HG02852 (cell line): ENCODE data around the gene ZSCAN10.

ENCODE experiments used
- ATAC-seq: cut with Tn5 transposase; IDR thresholded peaks from one replicate; pipeline ENCODE4 v1.9.1; 2021; ENCODE audit warnings: mild to moderate bottlenecking, moderate library complexity; ENCODE audit not compliant: unreplicated experiment

ZSCAN10 gene

DNA sequence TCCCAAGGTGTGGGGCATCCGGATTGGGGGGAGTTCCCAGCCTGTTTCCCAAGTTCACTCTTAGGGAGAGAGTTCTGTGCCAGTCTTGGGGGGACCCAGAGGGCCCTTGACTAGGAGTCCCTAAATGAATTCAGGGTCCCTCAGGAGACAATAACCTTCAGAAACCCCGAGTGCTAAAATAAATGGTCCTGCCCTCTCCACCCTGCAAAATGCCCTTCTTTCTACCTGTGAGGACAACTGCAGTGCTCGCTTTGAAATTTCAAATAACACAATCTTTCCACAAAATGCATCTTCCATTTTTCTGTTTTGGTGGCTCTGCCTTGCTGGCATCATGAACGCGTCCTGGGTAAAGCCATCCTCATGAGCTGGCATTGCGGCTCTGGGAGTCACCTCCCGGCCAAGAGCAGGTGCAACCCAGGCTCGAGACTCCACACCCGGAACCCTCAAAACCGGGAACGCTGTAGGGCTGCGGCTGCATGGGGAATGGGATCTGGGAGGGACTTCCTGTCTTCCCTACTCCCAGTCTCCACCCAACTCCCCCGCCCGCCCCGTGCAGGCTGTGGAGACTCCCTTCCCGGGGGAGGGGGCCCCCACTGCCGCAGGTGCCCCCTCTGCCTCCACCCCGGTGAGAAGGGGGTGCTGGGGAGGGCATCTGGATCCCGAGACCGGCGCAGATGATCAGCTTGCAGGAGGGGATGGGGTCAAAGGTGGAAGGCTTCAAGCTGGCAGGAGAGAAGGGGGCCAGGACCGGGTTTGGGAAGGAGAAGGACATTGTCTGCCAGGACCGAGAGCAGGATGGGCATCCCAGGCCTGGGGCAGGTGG lies 13.2 kb upstream of the ZSCAN10 start, which contains the start of gene ZNF205:
Gene ZNF205, plus strand, starts transcription at position 529 of the 823 bp plus-strand sequence. CDS start 845 bp downstream, outside the sequence.
- no peak for ATAC-seq

DNA sequence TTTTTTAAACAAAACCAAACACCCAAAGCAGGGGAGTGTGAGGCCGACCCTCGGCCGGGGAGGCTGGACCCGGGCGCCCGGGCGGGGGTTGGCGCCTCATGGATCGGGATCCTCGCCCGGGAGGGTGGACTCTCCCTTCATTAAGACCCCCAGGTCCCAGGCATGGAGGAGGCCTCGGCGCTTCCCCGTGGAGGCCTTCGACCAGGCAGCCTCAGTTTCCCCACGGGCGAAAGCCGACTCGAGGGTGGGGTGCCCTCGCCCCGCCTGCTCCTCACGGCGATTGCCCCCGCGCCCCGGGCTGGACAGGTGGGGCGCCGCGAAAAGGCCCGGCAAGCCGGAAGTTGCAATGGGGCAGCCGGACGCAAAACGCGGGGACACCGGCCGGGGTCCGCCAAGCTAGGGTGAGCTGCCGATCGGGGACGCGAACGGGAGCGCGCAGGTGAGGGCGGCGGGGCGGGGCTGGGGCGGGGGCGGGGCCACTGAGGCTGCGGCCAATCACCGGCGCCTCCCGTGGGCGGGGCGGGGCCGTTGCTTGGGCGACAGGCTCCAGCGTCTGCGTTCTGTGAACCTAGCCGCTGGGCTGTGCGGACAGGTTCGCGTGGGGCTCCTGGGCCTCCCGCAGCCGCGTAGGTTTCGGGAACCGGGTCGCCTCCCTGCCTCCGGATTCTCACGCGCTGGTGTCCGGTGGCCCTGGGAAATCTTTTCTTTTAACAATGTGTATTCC lies 7.3 kb upstream of the ZSCAN10 start:
- peak; percentile 75 for ATAC-seq

DNA sequence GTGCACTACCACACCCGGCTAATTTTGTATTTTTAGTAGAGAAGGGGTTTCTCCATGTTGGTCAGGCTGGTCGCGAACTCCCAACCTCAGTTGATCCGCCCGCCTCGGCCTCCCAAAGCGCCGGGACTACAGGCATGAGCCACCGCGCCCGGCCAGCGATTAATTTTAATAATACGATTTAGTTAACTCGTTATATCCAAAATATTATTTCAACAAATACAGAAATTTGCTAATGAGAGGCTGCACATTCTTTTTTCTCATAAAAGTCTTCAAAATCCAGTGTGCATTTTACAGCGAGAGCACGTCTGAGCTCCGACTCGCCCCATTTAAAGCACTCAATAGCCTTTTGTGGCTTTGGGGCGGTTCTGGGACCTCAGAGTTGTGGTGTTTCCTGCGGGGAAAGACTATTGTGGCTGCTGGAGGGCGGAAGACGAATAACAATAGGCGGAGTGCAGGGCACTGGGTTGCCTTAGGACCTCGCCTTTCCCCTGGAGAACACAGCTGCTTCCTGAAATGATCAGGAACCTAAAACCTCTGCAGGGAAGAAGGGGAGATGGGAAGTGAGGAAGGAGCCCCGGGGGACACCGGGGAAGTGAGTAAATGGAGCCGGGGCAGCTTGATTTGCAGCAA lies 2.9 kb upstream of the ZSCAN10 start:
- ATAC-seq: no peak

DNA sequence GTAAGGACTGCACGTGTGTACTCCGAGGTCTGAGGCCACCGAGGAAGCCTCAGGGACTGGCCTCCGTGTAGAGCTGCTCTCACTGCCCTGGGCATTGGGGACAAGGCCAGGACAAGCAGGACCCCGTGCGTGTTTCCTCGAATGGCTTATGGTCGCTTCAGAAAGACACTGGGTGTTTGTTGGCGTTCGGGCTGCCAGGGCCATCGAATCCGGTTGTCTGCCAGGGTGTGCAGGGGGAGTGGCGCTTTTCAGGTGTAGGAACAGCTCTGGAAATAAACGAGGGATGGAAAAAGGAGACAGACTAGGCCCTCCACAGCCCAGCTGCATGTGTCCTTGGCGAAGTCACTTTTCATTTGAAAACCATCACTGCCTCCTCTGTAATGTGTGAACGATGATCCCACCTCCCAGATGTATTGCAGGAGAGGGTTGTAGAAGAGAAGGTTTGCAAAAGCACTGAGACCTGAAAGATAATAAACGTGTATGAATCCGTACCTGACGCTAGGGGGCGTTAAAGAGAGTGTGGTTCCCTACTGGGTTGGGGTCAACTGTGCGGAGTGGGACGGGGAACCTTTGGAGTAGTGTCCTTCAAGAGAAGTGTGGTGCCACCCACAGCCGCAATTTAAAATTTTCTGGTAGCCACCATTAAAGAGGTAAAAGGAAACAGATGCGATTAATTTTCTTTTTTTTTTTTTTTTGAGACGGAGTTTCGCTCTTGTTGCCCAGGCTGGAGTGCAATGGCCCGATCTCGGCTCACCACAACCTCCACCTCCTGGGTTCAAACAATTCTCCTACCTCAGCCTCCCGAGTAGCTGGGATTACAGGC lies 2.1 kb upstream of the ZSCAN10 start:
- ATAC-seq: no peak

DNA sequence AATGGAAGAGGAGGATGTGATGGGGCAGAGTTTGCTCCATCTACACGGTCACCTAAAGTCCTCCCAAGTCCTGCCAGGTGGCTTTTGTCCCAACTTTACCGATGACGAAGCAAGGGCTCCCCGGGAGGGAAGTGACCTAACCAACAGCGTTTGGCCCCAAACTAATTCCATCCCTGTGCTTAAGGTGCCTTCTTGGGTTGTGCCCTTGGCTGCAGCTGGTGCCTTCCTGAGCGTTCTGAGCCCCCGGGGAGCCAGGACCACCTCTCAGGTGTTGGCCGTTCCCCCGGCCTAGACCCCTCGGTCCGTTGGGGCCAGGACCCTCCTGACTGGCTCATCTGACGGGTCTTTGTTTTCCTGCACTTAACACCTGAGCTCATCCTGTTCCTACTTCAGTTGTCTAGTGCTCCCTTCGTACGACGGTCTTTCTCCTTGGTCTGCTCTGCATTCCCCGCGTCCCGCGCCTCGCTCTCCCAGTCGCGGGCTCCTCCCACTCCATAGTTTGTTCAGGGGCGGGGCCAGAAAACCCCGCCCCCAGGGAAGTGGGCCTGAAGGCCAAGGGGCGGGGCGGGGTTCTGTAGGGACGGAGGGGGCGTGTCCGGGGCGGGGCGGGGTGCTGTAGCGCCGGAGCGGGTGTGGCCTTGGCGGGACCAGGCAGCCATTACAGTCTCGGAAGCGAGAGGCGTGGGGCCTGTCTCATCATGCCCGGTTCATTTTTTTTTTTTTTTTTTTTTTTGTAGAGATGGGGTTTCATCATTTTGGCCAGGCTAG lies 822 bp upstream of the ZSCAN10 start:
- ATAC-seq: peak; percentile 63

DNA sequence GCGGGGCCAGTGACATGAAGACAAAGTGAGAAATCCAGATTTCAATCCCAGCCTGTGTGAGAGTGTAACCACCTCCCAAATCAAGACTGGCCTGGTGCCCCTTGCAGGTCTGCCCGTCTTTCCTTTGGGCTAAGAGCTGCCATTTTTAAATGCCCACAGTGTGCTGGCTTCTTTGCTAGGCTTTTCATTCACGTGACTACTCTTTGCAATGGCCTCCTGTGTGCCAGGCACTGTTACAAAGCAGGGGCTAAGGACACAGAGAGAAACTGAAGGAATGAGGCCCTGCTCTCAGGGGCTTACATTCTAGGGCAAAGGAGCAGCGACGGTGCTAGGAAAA lies 269 bp upstream of the ZSCAN10 start:
- ATAC-seq: no peak

DNA sequence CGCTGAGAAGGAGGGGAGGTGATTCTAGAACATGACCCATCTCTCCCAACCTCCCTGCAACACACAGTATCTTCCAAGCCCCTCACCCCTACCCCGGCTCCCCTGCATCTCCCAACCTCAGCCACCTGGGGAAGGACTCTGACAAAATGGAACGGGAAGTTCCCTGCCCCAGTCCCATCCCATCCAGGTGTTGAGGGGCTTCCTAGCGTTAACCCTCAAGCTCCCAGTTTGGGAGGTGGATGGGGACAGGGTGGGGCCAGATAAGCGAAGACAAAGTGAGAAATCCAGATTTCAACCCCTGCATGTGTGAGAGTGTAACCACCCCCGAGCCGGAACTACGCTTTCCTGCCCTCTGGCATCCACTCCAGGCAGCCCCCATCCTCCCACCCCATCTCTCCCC lies 1.8 kb downstream of the ZSCAN10 start:
- ATAC-seq: no peak

DNA sequence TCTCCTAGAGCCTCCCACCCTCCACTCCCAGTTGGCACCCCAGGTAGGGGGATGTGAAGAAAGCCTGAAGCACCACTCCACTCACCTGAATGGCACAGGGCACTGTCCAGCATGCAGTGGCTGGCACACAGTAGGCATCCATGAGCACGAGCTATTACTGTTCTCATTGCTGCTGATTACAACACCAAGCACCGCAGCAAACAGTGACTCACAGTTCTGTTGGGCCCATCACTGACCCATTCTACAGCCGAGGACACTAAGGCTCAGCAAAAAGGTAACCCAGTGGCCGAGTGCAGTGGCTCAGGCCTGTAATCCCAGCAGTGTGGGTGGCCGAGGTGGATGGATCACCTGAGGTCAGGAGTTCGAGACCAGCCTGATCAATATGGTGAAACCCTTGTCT lies 2.7 kb downstream of the ZSCAN10 start:
- no peak for ATAC-seq

DNA sequence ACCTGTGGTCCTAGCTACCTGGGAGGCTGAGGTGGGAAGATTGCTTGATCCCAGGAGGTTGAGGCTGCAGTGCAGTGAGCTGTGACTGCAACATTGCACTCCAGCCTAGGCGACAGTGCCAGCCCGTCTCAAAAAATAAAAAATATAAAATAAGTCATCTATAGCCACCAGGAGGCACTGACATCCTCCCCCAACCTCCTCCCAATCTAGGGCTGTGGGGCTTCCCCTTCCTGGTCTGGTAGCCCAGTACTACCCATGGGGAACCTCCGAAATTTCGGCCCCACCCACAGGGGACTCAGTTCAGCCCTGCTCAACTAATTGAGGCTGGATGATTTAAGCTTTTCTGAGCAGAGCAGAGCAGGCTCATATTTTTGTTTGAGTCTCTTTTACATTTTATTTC lies 3.2 kb downstream of the ZSCAN10 start:
- peak; percentile 69 for ATAC-seq

DNA sequence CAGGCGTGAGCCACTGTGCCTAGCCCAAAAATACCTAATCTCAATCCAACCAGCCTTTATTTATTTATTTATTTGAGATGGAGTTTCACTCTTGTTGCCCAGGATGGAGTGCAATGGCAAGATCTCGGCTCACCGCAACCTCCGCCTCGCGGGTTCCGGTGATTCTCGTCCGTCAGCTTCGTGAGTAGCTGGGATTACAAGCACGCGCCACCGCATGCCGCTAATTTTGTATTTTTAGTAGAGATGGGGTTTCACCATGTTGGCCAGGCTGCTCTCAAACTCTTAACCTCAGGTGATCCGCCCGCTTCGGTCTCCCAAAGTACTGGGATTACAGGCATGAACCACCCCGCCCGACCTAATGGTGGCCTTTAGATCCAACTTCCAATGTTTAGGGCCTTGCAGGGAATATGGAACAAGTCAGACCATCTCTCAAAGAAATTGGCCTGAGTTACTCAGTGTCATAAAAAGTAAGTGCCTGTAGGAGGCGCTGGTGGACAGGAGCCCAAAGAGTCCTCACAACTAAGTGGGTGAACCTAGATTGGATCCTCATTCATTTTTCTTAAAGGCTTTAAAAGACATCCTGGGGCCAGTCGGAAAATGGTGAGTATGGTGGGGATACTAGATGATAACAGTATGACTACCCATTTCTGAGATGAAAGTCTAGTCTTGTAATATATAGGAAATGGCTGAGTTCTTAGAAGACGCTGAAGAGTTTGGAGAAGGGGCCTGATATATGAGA lies 4.6 kb downstream of the ZSCAN10 start:
- no peak for ATAC-seq

DNA sequence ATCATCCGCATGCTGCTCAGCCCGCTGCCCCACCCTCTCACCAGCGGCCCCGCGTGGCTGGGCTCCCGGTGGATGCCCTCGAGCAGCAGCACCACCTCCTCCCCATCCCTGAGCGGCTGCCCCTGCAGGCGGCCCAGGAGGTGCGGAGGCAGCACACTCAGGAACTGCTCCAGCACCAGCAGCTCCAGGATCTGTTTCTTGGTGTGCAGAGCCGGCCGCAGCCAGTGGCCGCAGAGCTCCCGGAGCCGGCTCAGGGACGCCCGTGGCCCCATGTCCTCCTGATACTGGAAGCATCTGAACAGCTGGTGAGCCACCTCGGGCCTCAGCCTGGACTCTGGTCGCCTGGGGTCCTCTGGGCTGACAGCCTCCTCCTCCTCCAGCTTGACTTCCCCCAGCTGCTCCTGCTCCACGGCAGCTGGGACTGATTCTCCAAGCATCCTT lies 6.6 kb downstream of the ZSCAN10 start:
- no peak for ATAC-seq

DNA sequence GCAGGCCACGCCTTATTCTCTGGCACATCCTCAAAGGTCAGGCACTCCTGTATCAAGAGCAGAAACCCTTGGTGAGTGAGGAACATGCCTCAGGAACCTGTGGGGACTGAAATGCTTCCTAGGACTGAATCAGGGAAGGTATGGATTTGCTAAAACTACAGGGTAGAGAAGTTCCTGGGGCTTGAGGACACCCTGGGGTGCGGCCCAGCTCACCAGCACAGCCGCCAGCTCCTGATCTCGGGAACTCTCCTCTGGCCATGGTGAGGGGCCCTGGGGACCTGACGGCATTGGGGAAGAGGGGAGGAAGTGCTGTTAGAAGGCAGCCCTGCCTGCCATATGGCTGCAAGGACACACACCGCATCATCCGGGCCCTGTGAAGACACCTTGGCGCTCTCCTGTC lies 7.5 kb downstream of the ZSCAN10 start:
- ATAC-seq: no peak

DNA sequence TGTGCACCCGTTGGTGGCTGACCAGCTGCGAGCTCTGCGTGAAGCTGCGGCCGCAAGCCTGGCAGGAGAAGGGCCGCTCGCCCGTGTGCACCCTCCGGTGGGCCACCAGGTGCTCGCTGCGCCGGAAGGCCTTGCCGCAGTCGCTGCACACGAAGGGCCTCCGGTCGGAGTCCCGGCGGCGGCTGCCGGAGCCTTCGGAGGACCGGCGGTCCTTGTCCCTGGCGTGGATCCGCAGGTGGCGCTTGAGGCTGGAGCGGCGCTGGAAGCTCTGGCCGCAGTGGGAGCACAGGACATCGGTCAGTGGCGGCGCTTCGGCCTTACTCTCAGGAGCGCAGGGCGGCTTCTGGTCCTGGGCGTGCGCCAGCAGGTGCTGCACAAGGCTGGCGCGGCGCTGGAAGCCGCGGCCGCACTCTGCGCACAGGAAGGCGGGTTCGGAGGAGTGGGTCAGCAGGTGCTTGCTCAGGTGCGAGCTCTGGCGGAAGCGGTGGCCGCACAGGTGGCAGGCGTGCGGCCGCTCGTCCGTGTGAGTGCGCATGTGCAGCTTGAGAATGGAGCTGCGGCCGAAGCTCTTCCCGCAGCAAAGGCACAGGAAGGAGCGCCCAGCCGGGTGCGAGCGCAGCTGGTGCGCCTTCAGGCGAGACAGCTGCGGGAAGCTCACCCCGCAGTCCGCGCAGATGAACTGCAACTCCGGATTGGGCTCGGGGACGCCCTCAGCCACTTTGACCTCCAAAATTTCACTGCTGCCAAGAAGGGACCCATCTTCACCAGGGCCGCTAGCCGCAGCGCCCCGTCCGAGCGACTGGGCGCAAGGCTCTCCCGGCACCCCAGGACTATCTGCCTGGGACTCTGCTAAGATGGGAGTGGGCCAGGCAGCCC lies 9.1 kb downstream of the ZSCAN10 start:
- no peak for ATAC-seq

DNA sequence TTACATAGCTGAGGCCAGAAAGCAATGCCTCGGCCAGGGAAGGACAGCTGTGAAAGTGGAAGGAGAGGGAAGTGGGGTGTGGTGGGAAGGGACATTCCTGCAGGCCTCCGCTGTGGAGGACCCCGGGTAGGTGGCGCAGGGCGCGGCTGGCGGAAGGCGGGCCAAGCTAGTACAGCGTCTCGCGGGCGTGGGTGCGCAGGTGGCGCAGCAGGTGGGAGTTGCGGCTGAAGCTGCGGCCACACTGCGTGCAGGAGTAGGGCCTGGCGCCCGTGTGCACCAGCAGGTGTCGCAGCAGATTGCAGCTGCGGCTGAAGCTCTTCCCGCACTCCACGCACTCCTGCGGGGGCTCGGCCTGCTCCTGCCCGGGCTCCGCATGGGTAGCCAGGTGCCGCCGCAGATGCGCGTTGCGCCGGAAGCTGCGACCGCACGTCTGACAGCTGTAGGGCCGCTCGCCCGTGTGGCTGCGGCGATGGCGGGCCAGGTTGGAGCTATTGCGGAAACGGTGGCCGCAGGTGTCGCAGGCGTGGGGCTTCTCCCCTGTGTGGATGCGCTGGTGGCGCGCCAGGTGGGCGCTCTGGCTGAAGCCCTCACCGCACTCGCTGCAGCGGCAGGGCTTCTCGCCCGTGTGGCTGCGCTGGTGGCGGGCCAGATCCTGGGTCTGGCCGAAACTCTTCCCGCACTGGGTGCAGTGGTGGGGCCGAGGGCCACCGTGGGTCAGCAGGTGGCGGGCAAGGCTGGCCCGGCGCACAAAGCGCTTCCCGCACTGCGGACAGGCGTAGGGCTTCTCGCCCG lies 10.0 kb downstream of the ZSCAN10 start:
- no peak for ATAC-seq

DNA sequence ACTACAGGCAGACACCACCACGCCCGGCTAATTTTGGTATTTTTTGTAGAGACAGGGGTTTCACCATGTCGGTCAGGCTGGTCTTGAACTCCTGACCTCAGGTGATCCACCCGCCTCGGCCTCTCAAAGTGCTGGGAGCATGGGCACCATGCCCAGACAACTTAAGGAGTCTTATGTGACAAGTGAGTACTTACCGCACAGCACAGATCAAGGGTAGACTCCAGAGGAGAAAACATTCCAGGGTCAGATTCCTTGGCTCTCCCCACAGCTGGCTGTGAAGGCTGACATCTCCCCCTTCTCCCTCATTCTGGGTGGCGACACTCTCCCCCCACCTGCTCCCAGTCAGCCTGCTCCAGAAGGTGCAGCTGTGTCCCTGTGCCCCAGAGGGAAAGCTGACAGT lies 10.6 kb downstream of the ZSCAN10 start:
- ATAC-seq: no peak

DNA sequence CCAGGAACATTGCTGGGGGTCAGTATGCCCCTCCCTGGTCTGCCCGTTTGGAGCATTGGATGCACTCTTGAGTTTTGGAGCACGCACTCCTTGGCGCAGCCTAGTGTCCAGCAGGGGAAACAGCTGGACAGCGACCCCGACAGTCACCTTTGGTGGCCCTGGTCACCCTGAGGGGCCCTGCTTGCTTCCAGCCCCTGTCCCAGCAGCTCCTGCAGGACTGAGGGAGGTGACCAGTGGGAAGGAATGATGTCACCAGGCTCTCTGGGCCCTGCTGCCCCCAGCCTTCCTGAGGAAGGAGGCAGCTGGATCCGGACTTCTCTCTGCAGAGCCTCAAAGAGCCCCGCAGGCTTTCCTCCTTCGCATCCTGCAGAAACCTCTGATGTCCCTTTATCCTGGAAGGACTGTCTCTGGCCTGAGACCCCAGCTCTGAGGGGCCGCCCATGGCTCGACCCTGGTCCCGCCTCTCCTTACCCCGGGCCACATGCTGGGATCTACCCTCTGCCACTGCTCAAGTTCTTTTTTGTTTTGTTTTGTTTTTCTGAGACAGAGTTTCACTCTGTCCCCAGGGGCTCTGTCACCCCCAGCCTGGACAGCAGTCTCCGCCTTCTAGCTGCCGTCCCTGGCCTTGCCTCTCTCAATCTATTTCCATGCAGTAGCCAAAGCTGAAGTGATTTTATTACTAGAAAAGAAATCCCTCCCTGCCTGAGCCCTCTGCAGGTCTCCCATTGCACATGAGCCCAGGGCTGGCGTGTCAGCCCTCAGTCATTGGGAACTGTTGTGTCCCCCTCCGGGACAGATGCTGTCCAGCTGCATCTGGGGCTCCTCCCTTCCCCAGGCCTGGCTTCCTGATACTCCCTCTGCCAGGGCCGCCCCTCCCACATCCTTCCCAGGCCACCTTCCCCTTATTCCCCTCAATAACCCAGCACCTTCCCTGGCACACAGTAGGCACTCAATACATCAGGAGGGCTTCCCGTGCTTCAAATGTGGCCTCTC lies 11.6 kb downstream of the ZSCAN10 start:
- no peak for ATAC-seq
